NCI-H2107 (cell line): ENCODE results near the gene PLA2G4E.

Source experiments
- DNase-seq: peaks from one replicate; lab custom pipeline; 2025; lab: John Stamatoyannopoulos, UW

PLA2G4E gene

GRCh38 chr15:42018306-42019224 is 2.3 kb downstream of the PLA2G4E start:
- DNase-seq = no peak

GRCh38 chr15:42016971-42017370 is 3.9 kb downstream of the PLA2G4E start:
- DNase-seq = no peak

- no peak for DNase-seq
Measured at GRCh38 chr15:42014406-42014805, 6.4 kb downstream of the PLA2G4E start.

- no peak for DNase-seq
Measured at GRCh38 chr15:42012928-42013482, 7.8 kb downstream of the PLA2G4E start.

GRCh38 chr15:42012241-42012640 is 8.6 kb downstream of the PLA2G4E start:
- DNase-seq = no peak

- no peak for DNase-seq
Measured at GRCh38 chr15:42011074-42011473, 9.8 kb downstream of the PLA2G4E start.

GRCh38 chr15:42010434-42010833 is 10.4 kb downstream of the PLA2G4E start:
- no peak for DNase-seq

GRCh38 chr15:42009474-42009873 is 11.4 kb downstream of the PLA2G4E start:
- no peak for DNase-seq

GRCh38 chr15:42009022-42009421 is 11.8 kb downstream of the PLA2G4E start:
- DNase-seq = no peak

- no peak for DNase-seq
Measured at GRCh38 chr15:42007386-42007785, 13.5 kb downstream of the PLA2G4E start.

- no peak for DNase-seq
Measured at GRCh38 chr15:42002333-42002732, 18.5 kb downstream of the PLA2G4E start.

- DNase-seq = no peak
Measured at GRCh38 chr15:42001236-42001635, 19.6 kb downstream of the PLA2G4E start.

- no peak for DNase-seq
Measured at GRCh38 chr15:41999290-42000285, 21.3 kb downstream of the PLA2G4E start.

- no peak for DNase-seq
Measured at GRCh38 chr15:41997845-41998244, 23.0 kb downstream of the PLA2G4E start.

- no peak for DNase-seq
Measured at GRCh38 chr15:41996921-41997592, 23.8 kb downstream of the PLA2G4E start.

- no peak for DNase-seq
Measured at GRCh38 chr15:41996376-41996775, 24.5 kb downstream of the PLA2G4E start.

GRCh38 chr15:41995476-41995855 is 25.4 kb downstream of the PLA2G4E start:
- DNase-seq = no peak

GRCh38 chr15:41994772-41995475 is 25.9 kb downstream of the PLA2G4E start:
- no peak for DNase-seq

GRCh38 chr15:41994171-41994650 is 26.6 kb downstream of the PLA2G4E start:
- no peak for DNase-seq

GRCh38 chr15:41993472-41994170 is 27.2 kb downstream of the PLA2G4E start:
- no peak for DNase-seq
